ENCODE data around the gene SMARCD3. TPM values are rescaled to one million over a fixed set of nuclear protein-coding genes. Genes with fewer than 3 reads are reported as not detected.

Gene SMARCD3
- polyA plus RNA-seq, 3 donors, result 104 to 183 (median 112) TPM

DNA sequence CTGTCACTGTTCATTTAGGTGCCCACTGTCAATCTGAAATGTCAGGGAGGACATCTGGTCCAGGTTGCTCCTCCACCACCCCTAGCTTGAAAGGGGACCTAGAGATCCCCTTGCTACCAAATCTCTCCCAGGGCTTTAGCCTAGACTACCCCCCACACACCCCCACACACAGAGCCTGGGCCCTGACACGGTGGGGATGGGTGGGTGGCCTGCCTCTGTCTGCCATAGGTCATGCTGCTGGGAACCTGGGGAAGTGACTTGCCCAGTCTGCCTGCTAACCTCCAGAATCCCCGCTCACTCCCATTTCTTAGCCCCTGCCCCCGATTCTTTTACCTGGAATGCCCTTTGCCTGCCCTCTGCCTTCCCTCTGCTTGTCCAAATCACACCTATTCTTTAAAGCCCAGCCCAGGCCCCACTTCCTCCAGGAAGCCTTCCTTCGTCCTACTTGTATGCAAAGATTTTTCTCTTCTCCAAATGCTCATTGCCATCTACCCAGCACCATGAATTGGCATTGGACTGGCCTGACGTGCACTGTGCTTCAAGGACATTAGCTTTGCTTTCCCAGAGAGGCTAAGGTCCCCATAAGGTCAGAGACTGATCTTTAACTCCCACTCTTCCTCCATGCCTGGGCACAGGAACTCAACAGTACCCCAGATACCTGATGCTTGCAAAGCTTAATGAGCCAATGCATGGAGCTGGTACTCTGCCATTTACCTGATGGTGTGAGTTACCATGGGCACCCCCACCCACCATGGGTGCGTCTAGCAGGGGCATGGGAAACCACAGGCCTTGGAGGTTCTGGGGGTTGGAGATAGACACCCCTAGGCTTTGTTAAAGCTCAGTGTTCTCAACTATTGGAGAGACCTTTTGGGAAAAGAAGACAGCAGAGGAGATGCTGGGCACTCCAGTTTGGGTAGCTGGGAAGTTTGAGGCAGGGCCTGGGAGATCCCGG, 2.0 kb upstream of the SMARCD3 start:
- Histone ChIP-seq H2AFZ (ENCODE audit: insufficient read depth, low read depth, low read length, poor library complexity, severe bottlenecking) (no peak overlapping the region), H3K27me3 (ENCODE audit: control insufficient read depth in 2 of 2, insufficient read depth in 2 of 2, low read length in 2 of 2) (peaks cover 53 to 75% of the 10 kb centered on the region in 2 donors), H3K4me1 (ENCODE audit: control insufficient read depth in 1 of 2, insufficient read depth in 2 of 2, low read length in 2 of 2) (peaks cover 33 to 44% of the 10 kb centered on the region in 2 donors), H3K9ac (ENCODE audit: insufficient read depth, low read length, poor library complexity, severe bottlenecking) (no peak overlapping the region), H3K9me3 (replicated peaks in 1 of 2; ENCODE audit: control insufficient read depth in 1 of 2, insufficient read depth in 1 of 2, low read length in 2 of 2) (peaks cover 0 to 14% of the 10 kb centered on the region in 2 donors), H4K20me1 (ENCODE audit: insufficient read depth, low read length) (peaks cover 95% of the 10 kb centered on the region), H3K27ac (ENCODE audit: low read depth in 1 of 2, low read length in 2 of 2) (no peak overlapping the region), H3K4me2 (replicated peaks; ENCODE audit: extremely low read depth, low read length, poor library complexity, severe bottlenecking) (no peak overlapping the region), H3K36me3 (replicated peaks in 1 of 2; ENCODE audit: control insufficient read depth in 1 of 2, insufficient read depth in 2 of 2, low read length in 2 of 2) (no peaks in the 10 kb centered on the region), H3K4me3 (replicated peaks in 1 of 3; ENCODE audit: low read depth in 2 of 3, low read length in 3 of 3) (no peak overlapping the region), H3K79me2 (ENCODE audit: insufficient read depth, low read length) (no peaks in the 10 kb centered on the region)
- 67% methylated on average over 6 of the region's 7 CpGs for WGBS (ENCODE audit: insufficient coverage)
- Mint-ChIP-seq H3K36me3 (peaks cover 31 to 49% of the 10 kb centered on the region in 2 donors), H3K27ac (peak overlapping the region in 1 of 7 donors; percentile 19), H3K4me1 (peaks cover 57% of the 10 kb centered on the region), H3K27me3 (ENCODE audit: low read depth in 3 of 3) (peaks cover 76 to 91% (median 79%) of the 10 kb centered on the region in 3 donors), H3K4me3 (peak overlapping the region; percentile 11 to 76), H3K9me3 (peaks cover 0 to 23% (median 13%) of the 10 kb centered on the region in 7 donors)
- DNase-seq, result no peak
- TF ChIP-seq, protein P1, sequence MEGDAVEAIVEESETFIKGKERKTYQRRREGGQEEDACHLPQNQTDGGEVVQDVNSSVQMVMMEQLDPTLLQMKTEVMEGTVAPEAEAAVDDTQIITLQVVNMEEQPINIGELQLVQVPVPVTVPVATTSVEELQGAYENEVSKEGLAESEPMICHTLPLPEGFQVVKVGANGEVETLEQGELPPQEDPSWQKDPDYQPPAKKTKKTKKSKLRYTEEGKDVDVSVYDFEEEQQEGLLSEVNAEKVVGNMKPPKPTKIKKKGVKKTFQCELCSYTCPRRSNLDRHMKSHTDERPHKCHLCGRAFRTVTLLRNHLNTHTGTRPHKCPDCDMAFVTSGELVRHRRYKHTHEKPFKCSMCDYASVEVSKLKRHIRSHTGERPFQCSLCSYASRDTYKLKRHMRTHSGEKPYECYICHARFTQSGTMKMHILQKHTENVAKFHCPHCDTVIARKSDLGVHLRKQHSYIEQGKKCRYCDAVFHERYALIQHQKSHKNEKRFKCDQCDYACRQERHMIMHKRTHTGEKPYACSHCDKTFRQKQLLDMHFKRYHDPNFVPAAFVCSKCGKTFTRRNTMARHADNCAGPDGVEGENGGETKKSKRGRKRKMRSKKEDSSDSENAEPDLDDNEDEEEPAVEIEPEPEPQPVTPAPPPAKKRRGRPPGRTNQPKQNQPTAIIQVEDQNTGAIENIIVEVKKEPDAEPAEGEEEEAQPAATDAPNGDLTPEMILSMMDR (IDR thresholded peaks at IDR 0.05), result no peak
- intact Hi-C loops (cut with micrococcal nuclease), result loop anchor here (5.0 kb wide), 1 partner anchor 52 kb away; no protein-coding TSS in a partner anchor

DNA sequence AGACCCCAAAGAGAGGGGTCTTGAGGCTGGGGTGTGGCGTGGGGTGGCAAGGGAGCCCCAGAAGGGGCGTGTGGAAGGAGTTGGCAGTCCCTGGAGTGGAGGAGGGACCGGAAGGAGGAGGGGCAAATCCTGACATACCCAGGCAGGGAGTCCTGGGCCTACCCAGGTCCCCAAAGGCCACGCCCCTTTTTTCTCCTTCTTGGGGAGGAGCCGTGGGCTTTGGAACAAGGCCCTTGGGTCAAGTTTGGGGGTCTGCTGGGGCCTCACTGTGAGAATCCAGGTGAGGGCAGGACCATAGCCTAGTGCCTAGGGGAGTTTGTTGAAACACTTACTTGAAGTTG, 1.2 kb upstream of the SMARCD3 start:
- Mint-ChIP-seq H3K4me3 (peak overlapping the region; percentile 81 to 91), H3K27me3 (ENCODE audit: low read depth in 3 of 3) (peaks cover 81 to 95% (median 82%) of the 10 kb centered on the region in 3 donors), H3K4me1 (peaks cover 61% of the 10 kb centered on the region), H3K36me3 (peaks cover 30 to 42% of the 10 kb centered on the region in 2 donors), H3K9me3 (peaks cover 0 to 24% (median 12%) of the 10 kb centered on the region in 7 donors), H3K27ac (no peak overlapping the region)
- Histone ChIP-seq H3K9ac (ENCODE audit: insufficient read depth, low read length, poor library complexity, severe bottlenecking) (peak overlapping the region; percentile 55), H4K20me1 (ENCODE audit: insufficient read depth, low read length) (peaks cover 95% of the 10 kb centered on the region), H3K27me3 (ENCODE audit: control insufficient read depth in 2 of 2, insufficient read depth in 2 of 2, low read length in 2 of 2) (peaks cover 59 to 80% of the 10 kb centered on the region in 2 donors), H3K9me3 (replicated peaks in 1 of 2; ENCODE audit: control insufficient read depth in 1 of 2, insufficient read depth in 1 of 2, low read length in 2 of 2) (peaks cover 0 to 14% of the 10 kb centered on the region in 2 donors), H2AFZ (ENCODE audit: insufficient read depth, low read depth, low read length, poor library complexity, severe bottlenecking) (no peak overlapping the region), H3K36me3 (replicated peaks in 1 of 2; ENCODE audit: control insufficient read depth in 1 of 2, insufficient read depth in 2 of 2, low read length in 2 of 2) (no peaks in the 10 kb centered on the region), H3K4me3 (replicated peaks in 1 of 3; ENCODE audit: low read depth in 2 of 3, low read length in 3 of 3) (peak overlapping the region in 1 of 3 experiments; percentile 62), H3K4me1 (ENCODE audit: control insufficient read depth in 1 of 2, insufficient read depth in 2 of 2, low read length in 2 of 2) (peaks cover 39 to 52% of the 10 kb centered on the region in 2 donors), H3K27ac (ENCODE audit: low read depth in 1 of 2, low read length in 2 of 2) (no peak overlapping the region), H3K79me2 (ENCODE audit: insufficient read depth, low read length) (no peaks in the 10 kb centered on the region), H3K4me2 (replicated peaks; ENCODE audit: extremely low read depth, low read length, poor library complexity, severe bottlenecking) (peak overlapping the region; percentile 80)
- intact Hi-C loops (cut with micrococcal nuclease), result loop anchor here (2.0 to 5.0 kb wide), 2 partner anchors 23 to 53 kb away; no protein-coding TSS in a partner anchor
- TF ChIP-seq, protein P1 (IDR thresholded peaks at IDR 0.05), result no peak
- no peak for DNase-seq
- 17% methylated on average over 3 of the region's 5 CpGs for WGBS (ENCODE audit: insufficient coverage)

Measured in CD14-positive monocyte (primary cell).